ENCODE measurements around the gene CUL2. TPM values are rescaled to one million over a fixed set of nuclear protein-coding genes. Genes with fewer than 3 reads are reported as not detected.

CUL2 gene
- total and polyA plus RNA-seq, 3 experiments from 2014 or later: 19.3 to 59.4 (median 56.8) TPM

GRCh38 chr10:35079763-35080162, 10.4 kb downstream of the CUL2 start:
- DNase-seq: no peak
- no peak overlapping the region for H3K4me3 ChIP-seq (ENCODE audit: low read length)
- H3K27ac ChIP-seq (ENCODE audit: low read depth, low read length): no peak overlapping the region
- Mint-ChIP-seq H3K27me3 (peaks cover 0 to 2% of the 10 kb centered on the region in 2 donors), H3K9me3 (no peaks in the 10 kb centered on the region), H3K4me1 (peaks cover 47 to 70% (median 70%) of the 10 kb centered on the region in 3 donors), H3K4me3 (no peak overlapping the region), H3K27ac (no peak overlapping the region), H3K36me3 (peaks cover 11 to 51% (median 14%) of the 10 kb centered on the region in 3 donors)
- H3K27me3 ChIP-seq (ENCODE audit: insufficient read depth, low read length, poor library complexity, severe bottlenecking): no peaks in the 10 kb centered on the region
- ChIA-PET CTCF (interaction anchor here (1.0 kb wide), 1 partner anchor 12 kb away, joined by 5 read pairs; no protein-coding TSS in a partner anchor), POLR2A (interaction anchor here (0.5 kb wide), 1 partner anchor 361 kb away, joined by 4 read pairs; no protein-coding TSS in a partner anchor)
- H3K4me1 ChIP-seq (ENCODE audit: insufficient read depth, low read length): no peaks in the 10 kb centered on the region
- peaks cover 4% of the 10 kb centered on the region for H3K36me3 ChIP-seq (ENCODE audit: insufficient read depth, low read length)
- no peaks in the 10 kb centered on the region for H3K9me3 ChIP-seq (ENCODE audit: low read length)

- H3K4me1 ChIP-seq (ENCODE audit: insufficient read depth, low read length): no peaks in the 10 kb centered on the region
- peak overlapping the region in 1 of 8 donors; percentile 36 for H3K27ac Mint-ChIP-seq
- peaks cover 4% of the 10 kb centered on the region for H3K36me3 ChIP-seq (ENCODE audit: insufficient read depth, low read length)
- H3K4me3 ChIP-seq (ENCODE audit: low read length): no peak overlapping the region
- H3K4me1 Mint-ChIP-seq: peaks cover 47 to 71% (median 70%) of the 10 kb centered on the region in 3 donors
- peaks cover 11 to 50% (median 11%) of the 10 kb centered on the region in 3 donors for H3K36me3 Mint-ChIP-seq
- no peak overlapping the region for H3K4me3 Mint-ChIP-seq
- CTCF ChIA-PET: no interaction called here
- H3K27me3 Mint-ChIP-seq: peaks cover 0 to 2% of the 10 kb centered on the region in 2 donors
- no peaks in the 10 kb centered on the region for H3K9me3 ChIP-seq (ENCODE audit: low read length)
- DNase-seq: no peak
- no peaks in the 10 kb centered on the region for H3K9me3 Mint-ChIP-seq
- H3K27ac ChIP-seq (ENCODE audit: low read depth, low read length): no peak overlapping the region
- no peaks in the 10 kb centered on the region for H3K27me3 ChIP-seq (ENCODE audit: insufficient read depth, low read length, poor library complexity, severe bottlenecking)
- POLR2A ChIA-PET: no interaction called here
Observed at GRCh38 chr10:35079265-35079664, 10.9 kb downstream of the CUL2 start.

GRCh38 chr10:35075228-35075627, 14.9 kb downstream of the CUL2 start:
- no peak overlapping the region for H3K4me3 Mint-ChIP-seq
- Histone ChIP-seq H3K27me3 (ENCODE audit: insufficient read depth, low read length, poor library complexity, severe bottlenecking) (no peaks in the 10 kb centered on the region), H3K4me3 (ENCODE audit: low read length) (no peak overlapping the region), H3K36me3 (ENCODE audit: insufficient read depth, low read length) (no peaks in the 10 kb centered on the region), H3K27ac (ENCODE audit: low read depth, low read length) (no peak overlapping the region), H3K4me1 (ENCODE audit: insufficient read depth, low read length) (no peaks in the 10 kb centered on the region), H3K9me3 (ENCODE audit: low read length) (no peaks in the 10 kb centered on the region)
- H3K27ac Mint-ChIP-seq: peak overlapping the region in 1 of 8 donors; percentile 29
- CTCF ChIA-PET: no interaction called here
- DNase-seq: no peak
- no peaks in the 10 kb centered on the region for H3K9me3 Mint-ChIP-seq
- H3K4me1 Mint-ChIP-seq: peaks cover 37 to 59% (median 41%) of the 10 kb centered on the region in 3 donors
- POLR2A ChIA-PET: no interaction called here
- H3K27me3 Mint-ChIP-seq: no peaks in the 10 kb centered on the region
- H3K36me3 Mint-ChIP-seq: peaks cover 0 to 45% (median 6%) of the 10 kb centered on the region in 3 donors

DNA sequence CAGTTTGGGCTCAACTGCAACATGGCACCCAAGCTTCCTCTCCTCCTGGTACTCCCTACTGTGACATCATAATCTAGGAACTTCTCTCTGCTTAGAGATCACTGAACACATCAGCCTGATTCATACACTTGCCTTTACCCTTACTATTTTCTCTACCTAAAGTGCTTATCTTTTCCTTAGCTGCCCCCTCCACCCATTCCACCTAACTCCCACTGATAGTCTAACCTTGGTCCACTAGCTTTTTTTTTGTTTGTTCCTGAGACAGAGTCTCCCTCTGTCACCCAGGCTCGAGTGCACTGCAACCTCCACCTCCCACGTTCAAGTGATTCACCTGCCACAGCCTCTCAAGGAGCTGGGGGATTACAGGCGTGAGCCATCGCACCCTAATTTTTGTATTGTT, 15.9 kb downstream of the CUL2 start:
- peak overlapping the region in 4 of 8 donors; percentile 4 to 94 (median 42) for H3K27ac Mint-ChIP-seq

GRCh38 chr10:35070521-35070920, 19.6 kb downstream of the CUL2 start:
- no peak overlapping the region for H3K27ac ChIP-seq (ENCODE audit: low read depth, low read length)
- no peak for DNase-seq
- Mint-ChIP-seq H3K4me3 (no peak overlapping the region), H3K9me3 (no peaks in the 10 kb centered on the region), H3K27ac (peak overlapping the region in 3 of 8 donors; percentile 4 to 77 (median 30)), H3K36me3 (peaks cover 6 to 57% (median 11%) of the 10 kb centered on the region in 3 donors), H3K27me3 (no peaks in the 10 kb centered on the region), H3K4me1 (peaks cover 15 to 39% (median 24%) of the 10 kb centered on the region in 3 donors)
- ChIA-PET CTCF (no interaction called here), POLR2A (no interaction called here)
- H3K4me3 ChIP-seq (ENCODE audit: low read length): no peak overlapping the region
- H3K9me3 ChIP-seq (ENCODE audit: low read length): no peaks in the 10 kb centered on the region
- H3K36me3 ChIP-seq (ENCODE audit: insufficient read depth, low read length): peaks cover 6% of the 10 kb centered on the region
- H3K27me3 ChIP-seq (ENCODE audit: insufficient read depth, low read length, poor library complexity, severe bottlenecking): no peaks in the 10 kb centered on the region
- H3K4me1 ChIP-seq (ENCODE audit: insufficient read depth, low read length): no peaks in the 10 kb centered on the region

More for the DNA sequence above, 15.9 kb downstream of the CUL2 start:
- no peak overlapping the region for H3K4me3 ChIP-seq (ENCODE audit: low read length)
- ChIA-PET POLR2A (no interaction called here), CTCF (no interaction called here)
- Mint-ChIP-seq H3K4me3 (no peak overlapping the region), H3K27me3 (no peaks in the 10 kb centered on the region), H3K9me3 (no peaks in the 10 kb centered on the region), H3K36me3 (peaks cover 0 to 49% (median 5%) of the 10 kb centered on the region in 3 donors), H3K4me1 (peaks cover 34 to 54% (median 35%) of the 10 kb centered on the region in 3 donors)
- no peak overlapping the region for H3K27ac ChIP-seq (ENCODE audit: low read depth, low read length)
- no peak for DNase-seq
- H3K9me3 ChIP-seq (ENCODE audit: low read length): no peaks in the 10 kb centered on the region
- no peaks in the 10 kb centered on the region for H3K27me3 ChIP-seq (ENCODE audit: insufficient read depth, low read length, poor library complexity, severe bottlenecking)
- peaks cover 5% of the 10 kb centered on the region for H3K36me3 ChIP-seq (ENCODE audit: insufficient read depth, low read length)
- H3K4me1 ChIP-seq (ENCODE audit: insufficient read depth, low read length): no peaks in the 10 kb centered on the region

DNA sequence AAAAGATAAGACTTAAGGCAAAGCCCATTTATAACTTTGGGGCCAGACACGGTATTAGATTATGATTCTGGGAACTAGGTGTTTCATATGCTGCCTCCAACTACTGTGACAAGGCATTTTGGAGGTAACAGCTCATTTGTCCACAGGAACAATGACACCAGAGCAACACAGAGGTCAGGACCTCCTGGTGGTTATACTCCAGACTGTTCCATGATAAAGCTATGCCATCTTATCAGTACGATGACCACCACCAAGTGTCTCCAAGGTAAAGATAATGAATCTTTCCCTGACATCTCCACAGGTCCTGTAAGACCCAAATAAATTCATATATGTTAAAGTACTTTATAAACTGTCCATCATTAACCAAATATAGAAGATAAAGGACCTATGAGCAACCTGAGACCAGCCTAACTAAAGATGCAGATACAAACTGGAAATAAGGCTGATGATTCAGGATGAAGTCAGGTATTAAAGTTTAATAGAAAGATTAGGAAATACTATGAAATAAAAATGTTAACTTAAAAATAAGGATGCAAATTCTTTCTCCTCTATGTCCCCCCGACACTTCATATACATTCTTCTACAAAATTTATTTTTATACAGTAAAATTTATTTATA, 26.2 kb downstream of the CUL2 start:
- H3K9me3 ChIP-seq (ENCODE audit: low read length): no peaks in the 10 kb centered on the region
- Mint-ChIP-seq H3K36me3 (peaks cover 17 to 76% (median 18%) of the 10 kb centered on the region in 3 donors), H3K4me1 (peaks cover 2 to 24% (median 12%) of the 10 kb centered on the region in 3 donors), H3K27me3 (no peaks in the 10 kb centered on the region), H3K27ac (no peak overlapping the region), H3K9me3 (no peaks in the 10 kb centered on the region), H3K4me3 (no peak overlapping the region)
- no peak for DNase-seq
- CTCF ChIA-PET: interaction anchor here (1.3 kb wide), 1 partner anchor 17 kb away, joined by 3 read pairs; no protein-coding TSS in a partner anchor
- POLR2A ChIA-PET: no interaction called here
- H3K27ac ChIP-seq (ENCODE audit: low read depth, low read length): no peak overlapping the region
- peaks cover 18% of the 10 kb centered on the region for H3K36me3 ChIP-seq (ENCODE audit: insufficient read depth, low read length)
- H3K4me3 ChIP-seq (ENCODE audit: low read length): no peak overlapping the region
- no peaks in the 10 kb centered on the region for H3K27me3 ChIP-seq (ENCODE audit: insufficient read depth, low read length, poor library complexity, severe bottlenecking)
- no peaks in the 10 kb centered on the region for H3K4me1 ChIP-seq (ENCODE audit: insufficient read depth, low read length)

DNA sequence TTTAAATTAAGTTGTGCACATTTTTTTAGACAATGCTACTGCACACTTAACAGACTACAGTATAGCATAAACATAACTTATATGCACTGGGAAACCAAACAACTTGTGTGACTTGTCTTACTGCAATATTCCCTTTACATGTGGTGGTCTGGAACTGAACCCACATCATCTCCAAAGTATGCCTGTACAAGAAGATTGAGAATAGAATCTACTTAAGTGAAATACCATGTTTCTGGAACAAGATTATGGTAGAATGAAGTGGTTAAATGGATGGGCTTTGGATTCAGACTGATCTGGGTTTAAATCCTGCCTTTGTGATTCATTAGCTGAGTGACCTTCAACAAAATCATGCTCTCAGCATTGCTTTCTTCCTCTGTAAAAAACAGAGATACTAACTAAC, 30.7 kb downstream of the CUL2 start:
- CTCF ChIA-PET: no interaction called here

DNA sequence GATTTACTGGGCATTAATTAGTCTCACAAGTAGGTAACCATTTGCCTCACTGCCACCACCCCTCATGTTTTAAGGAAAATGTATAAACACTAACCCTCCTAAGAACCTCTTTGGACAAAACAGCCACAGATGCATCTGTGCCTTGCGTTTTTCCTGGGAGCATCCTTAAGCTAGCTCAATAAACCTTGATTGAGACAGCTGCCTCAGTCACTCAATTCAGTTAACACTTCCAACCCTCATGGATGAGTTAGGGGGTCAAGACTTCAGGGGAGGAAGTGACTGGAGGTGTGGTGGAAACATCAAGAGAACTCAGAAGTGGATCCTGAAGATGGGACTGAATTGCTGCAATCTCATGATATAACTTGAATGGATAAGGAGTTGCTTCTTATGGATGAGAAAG, 31.5 kb downstream of the CUL2 start:
- no peaks in the 10 kb centered on the region for H3K4me1 ChIP-seq (ENCODE audit: insufficient read depth, low read length)
- H3K4me3 ChIP-seq (ENCODE audit: low read length): no peak overlapping the region
- H3K27ac ChIP-seq (ENCODE audit: low read depth, low read length): no peak overlapping the region
- no peaks in the 10 kb centered on the region for H3K27me3 Mint-ChIP-seq
- H3K36me3 Mint-ChIP-seq: peaks cover 8 to 78% (median 22%) of the 10 kb centered on the region in 3 donors
- H3K4me1 Mint-ChIP-seq: peaks cover 18 to 41% (median 37%) of the 10 kb centered on the region in 3 donors
- no peak overlapping the region for H3K4me3 Mint-ChIP-seq
- H3K27ac Mint-ChIP-seq: peak overlapping the region in 4 of 8 donors; percentile 41 to 64 (median 57)
- CTCF ChIA-PET: no interaction called here
- H3K27me3 ChIP-seq (ENCODE audit: insufficient read depth, low read length, poor library complexity, severe bottlenecking): no peaks in the 10 kb centered on the region
- H3K9me3 ChIP-seq (ENCODE audit: low read length): no peaks in the 10 kb centered on the region
- no peaks in the 10 kb centered on the region for H3K9me3 Mint-ChIP-seq
- H3K36me3 ChIP-seq (ENCODE audit: insufficient read depth, low read length): peaks cover 34% of the 10 kb centered on the region
- POLR2A ChIA-PET: no interaction called here
- no peak for DNase-seq

More for the DNA sequence above, 30.7 kb downstream of the CUL2 start:
- DNase-seq: no peak
- Mint-ChIP-seq H3K27me3 (no peaks in the 10 kb centered on the region), H3K4me3 (no peak overlapping the region), H3K4me1 (peaks cover 18 to 41% (median 37%) of the 10 kb centered on the region in 3 donors), H3K27ac (peak overlapping the region in 2 of 8 donors; percentile 58 to 66), H3K9me3 (no peaks in the 10 kb centered on the region), H3K36me3 (peaks cover 8 to 76% (median 22%) of the 10 kb centered on the region in 3 donors)
- Histone ChIP-seq H3K27ac (ENCODE audit: low read depth, low read length) (no peak overlapping the region), H3K4me3 (ENCODE audit: low read length) (no peak overlapping the region), H3K4me1 (ENCODE audit: insufficient read depth, low read length) (no peaks in the 10 kb centered on the region), H3K36me3 (ENCODE audit: insufficient read depth, low read length) (peaks cover 31% of the 10 kb centered on the region), H3K27me3 (ENCODE audit: insufficient read depth, low read length, poor library complexity, severe bottlenecking) (no peaks in the 10 kb centered on the region), H3K9me3 (ENCODE audit: low read length) (no peaks in the 10 kb centered on the region)
- POLR2A ChIA-PET: no interaction called here
